ENCODE data around the gene POU2F3. TPM values are rescaled to one million over a fixed set of nuclear protein-coding genes. Genes with fewer than 3 reads are reported as not detected.
A peak's percentile ranks its signal among the peaks of the same experiment; 100 is the strongest.

POU2F3 gene
- total and polyA plus RNA-seq, 11 donors = 0.15 TPM; not detected in 10

DNA sequence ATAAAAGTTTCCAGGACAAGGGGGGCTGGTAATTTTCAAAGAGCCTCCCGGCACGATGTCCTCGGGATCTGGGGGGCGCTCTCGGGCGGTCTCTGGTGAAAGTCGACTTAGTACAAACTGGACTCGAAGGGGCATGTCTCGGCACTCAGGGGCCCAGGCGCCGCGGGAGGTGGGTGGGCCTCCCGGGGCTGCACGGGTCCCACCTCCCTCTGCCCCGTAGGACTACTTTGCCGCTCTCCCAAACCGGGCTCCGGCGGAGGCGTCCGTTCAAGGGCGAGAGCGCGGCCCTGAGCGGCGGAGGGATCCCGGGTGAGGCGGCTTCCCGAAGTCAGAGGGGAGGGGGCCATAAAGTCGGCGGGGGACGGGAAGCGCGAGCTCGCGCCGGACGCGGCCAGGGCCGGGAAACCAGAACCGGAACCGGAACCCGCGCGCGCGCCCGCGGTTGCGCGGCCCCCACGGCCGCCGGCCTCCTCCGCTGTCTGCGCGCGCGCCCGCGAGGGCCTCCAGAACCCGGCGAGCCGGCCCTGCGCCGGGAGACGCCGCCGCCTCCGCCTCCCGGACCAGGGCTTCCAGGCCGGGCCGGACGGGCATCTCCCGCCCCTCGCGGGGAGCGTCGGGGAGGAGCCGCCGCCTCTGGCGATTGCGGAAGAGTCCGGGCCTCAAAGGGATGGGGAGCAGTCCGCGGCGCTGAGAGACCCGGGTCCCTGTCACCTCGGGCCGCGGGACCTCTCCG lies 96.1 kb downstream of the POU2F3 start, which contains the start of gene ARHGEF12:
Gene ARHGEF12, plus strand, starts transcription at position 506 of the 733 bp plus-strand sequence. CDS start 831 bp downstream, outside the sequence.
- WGBS, 4 donors = 0% methylated on average over 8 to 92 of the region's 92 CpGs
- peak within 1 kb of the TSS; percentile 91 to 100 (median 98) for H3K27ac ChIP-seq
- H3K36me3 ChIP-seq = peaks cover 0 to 4% (median 0%) of the 10 kb centered on the region in 9 donors
- peak in 1 of 2 donors; percentile 64 for TF ChIP-seq POLR2A (IDR thresholded peaks at IDR 0.05)
- TF ChIP-seq, protein P1, sequence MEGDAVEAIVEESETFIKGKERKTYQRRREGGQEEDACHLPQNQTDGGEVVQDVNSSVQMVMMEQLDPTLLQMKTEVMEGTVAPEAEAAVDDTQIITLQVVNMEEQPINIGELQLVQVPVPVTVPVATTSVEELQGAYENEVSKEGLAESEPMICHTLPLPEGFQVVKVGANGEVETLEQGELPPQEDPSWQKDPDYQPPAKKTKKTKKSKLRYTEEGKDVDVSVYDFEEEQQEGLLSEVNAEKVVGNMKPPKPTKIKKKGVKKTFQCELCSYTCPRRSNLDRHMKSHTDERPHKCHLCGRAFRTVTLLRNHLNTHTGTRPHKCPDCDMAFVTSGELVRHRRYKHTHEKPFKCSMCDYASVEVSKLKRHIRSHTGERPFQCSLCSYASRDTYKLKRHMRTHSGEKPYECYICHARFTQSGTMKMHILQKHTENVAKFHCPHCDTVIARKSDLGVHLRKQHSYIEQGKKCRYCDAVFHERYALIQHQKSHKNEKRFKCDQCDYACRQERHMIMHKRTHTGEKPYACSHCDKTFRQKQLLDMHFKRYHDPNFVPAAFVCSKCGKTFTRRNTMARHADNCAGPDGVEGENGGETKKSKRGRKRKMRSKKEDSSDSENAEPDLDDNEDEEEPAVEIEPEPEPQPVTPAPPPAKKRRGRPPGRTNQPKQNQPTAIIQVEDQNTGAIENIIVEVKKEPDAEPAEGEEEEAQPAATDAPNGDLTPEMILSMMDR (IDR thresholded peaks at IDR 0.05) = peak in 9 of 12 donors; percentile 5 to 66 (median 34)
- DNase-seq = peak; percentile 98
- peaks cover 0 to 67% (median 45%) of the 10 kb centered on the region in 12 donors for H3K4me1 ChIP-seq
- H3K4me3 ChIP-seq = peak within 1 kb of the TSS; percentile 59 to 99 (median 90)
- H3K9me3 ChIP-seq = no peaks in the 10 kb centered on the region
- peaks cover 0 to 50% (median 0%) of the 10 kb centered on the region in 9 donors for H3K27me3 ChIP-seq
- ATAC-seq = peak; percentile 34 to 86 (median 74)
- intact Hi-C loops (cut with DNase I) = loop anchor here (1.0 to 10.0 kb wide), 11 partner anchors 41 to 859 kb away; no protein-coding TSS in a partner anchor

GRCh38 chr11:120336641-120337354 lies 96.9 kb downstream of the POU2F3 start:
- WGBS, 4 donors = 0% methylated on average over 19 to 56 of the region's 56 CpGs
- no peak for TF ChIP-seq POLR2A (IDR thresholded peaks at IDR 0.05)
- H3K27me3 ChIP-seq = peaks cover 0 to 49% (median 0%) of the 10 kb centered on the region in 9 donors
- H3K36me3 ChIP-seq = no peaks in the 10 kb centered on the region
- peak overlapping the region; percentile 91 to 100 (median 98) for H3K27ac ChIP-seq
- no peaks in the 10 kb centered on the region for H3K9me3 ChIP-seq
- intact Hi-C loops (cut with DNase I) = loop anchor here in 9 of 10 donors (5.0 to 10.0 kb wide), 10 partner anchors 41 to 858 kb away; no protein-coding TSS in a partner anchor
- peak; percentile 55 to 79 (median 68) for DNase-seq
- ATAC-seq = peak in 3 of 4 donors; percentile 21 to 50 (median 30)
- peak overlapping the region; percentile 59 to 99 (median 90) for H3K4me3 ChIP-seq
- peaks cover 2 to 65% (median 44%) of the 10 kb centered on the region in 12 donors for H3K4me1 ChIP-seq

DNA sequence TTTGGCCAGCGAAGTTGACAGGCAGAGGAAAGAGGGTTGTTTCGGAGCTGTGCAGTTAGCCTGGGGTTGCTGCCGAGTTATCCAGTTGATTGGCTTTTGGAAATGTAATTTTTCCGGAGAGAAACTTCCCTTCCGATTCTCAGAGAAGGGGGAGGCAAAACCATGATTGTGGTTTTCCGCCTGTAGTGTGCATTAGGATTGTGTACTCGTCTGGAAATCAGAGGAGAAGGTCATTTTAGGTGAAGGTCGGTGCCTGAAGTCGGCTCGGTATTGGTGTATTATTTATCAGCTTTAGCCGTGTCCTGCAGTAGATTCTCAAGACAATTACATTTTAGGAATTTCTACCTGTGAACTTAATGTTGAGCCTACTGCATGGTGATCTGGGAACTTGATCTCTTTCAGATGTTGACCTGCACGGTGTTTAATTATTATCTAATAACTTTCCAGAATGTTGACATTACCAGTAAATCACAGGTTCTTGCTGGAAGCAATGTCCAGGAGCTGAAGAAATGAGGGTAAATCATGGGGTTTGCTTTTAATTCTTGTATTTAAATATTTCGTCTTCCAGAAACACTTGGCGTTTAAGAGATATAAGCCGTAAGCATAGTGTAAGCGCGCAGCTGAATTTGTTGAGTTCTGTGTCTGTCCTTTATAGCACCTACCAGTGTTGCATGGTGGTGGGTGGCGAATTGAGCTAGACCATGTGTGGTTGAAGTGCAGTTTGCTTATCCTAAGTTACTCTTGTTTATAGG lies 97.6 kb downstream of the POU2F3 start:
- 2 to 5% (median 3%) methylated on average over 18 of the region's 18 CpGs for WGBS, 4 donors
- TF ChIP-seq, protein P1 (IDR thresholded peaks at IDR 0.05) = no peak
- TF ChIP-seq POLR2A (IDR thresholded peaks at IDR 0.05) = no peak
- no peaks in the 10 kb centered on the region for H3K9me3 ChIP-seq
- H3K36me3 ChIP-seq = no peaks in the 10 kb centered on the region
- H3K4me3 ChIP-seq = peak overlapping the region; percentile 59 to 99 (median 90)
- H3K4me1 ChIP-seq = peaks cover 7 to 65% (median 44%) of the 10 kb centered on the region in 12 donors
- intact Hi-C loops (cut with DNase I) = loop anchor here in 9 of 10 donors (5.0 to 10.0 kb wide), 10 partner anchors 40 to 857 kb away; no protein-coding TSS in a partner anchor
- H3K27ac ChIP-seq = peak overlapping the region; percentile 91 to 100 (median 98)
- H3K27me3 ChIP-seq = peaks cover 0 to 49% (median 0%) of the 10 kb centered on the region in 9 donors
- ATAC-seq = peak in 1 of 4 donors; percentile 16
- DNase-seq = no peak

All from heart left ventricle (tissue), 16 donors.